Measurements from ENCODE around the gene WDR41.

Gene WDR41

GRCh38 chr5:77449981-77450380, 42.1 kb downstream of the WDR41 start:
- DNase-seq (ENCODE audit: low read depth): peak; percentile 24
- H3K4me3 ChIP-seq (ENCODE audit: low read depth, low read length): no peak overlapping the region
- TF ChIP-seq POLR2A (IDR thresholded peaks at IDR 0.05; ENCODE audit: extremely low read depth, insufficient read length) (no peak), MYC (IDR thresholded peaks at IDR 0.05; ENCODE audit: low read depth, low read length) (no peak), MAX (IDR thresholded peaks at IDR 0.05; ENCODE audit: low read depth, low read length) (no peak)
- TF ChIP-seq, protein P1, sequence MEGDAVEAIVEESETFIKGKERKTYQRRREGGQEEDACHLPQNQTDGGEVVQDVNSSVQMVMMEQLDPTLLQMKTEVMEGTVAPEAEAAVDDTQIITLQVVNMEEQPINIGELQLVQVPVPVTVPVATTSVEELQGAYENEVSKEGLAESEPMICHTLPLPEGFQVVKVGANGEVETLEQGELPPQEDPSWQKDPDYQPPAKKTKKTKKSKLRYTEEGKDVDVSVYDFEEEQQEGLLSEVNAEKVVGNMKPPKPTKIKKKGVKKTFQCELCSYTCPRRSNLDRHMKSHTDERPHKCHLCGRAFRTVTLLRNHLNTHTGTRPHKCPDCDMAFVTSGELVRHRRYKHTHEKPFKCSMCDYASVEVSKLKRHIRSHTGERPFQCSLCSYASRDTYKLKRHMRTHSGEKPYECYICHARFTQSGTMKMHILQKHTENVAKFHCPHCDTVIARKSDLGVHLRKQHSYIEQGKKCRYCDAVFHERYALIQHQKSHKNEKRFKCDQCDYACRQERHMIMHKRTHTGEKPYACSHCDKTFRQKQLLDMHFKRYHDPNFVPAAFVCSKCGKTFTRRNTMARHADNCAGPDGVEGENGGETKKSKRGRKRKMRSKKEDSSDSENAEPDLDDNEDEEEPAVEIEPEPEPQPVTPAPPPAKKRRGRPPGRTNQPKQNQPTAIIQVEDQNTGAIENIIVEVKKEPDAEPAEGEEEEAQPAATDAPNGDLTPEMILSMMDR (IDR thresholded peaks at IDR 0.05; ENCODE audit: low read depth, low read length): no peak

- TF ChIP-seq MYC (IDR thresholded peaks at IDR 0.05; ENCODE audit: low read depth, low read length) (no peak), POLR2A (IDR thresholded peaks at IDR 0.05; ENCODE audit: extremely low read depth, insufficient read length) (no peak), MAX (IDR thresholded peaks at IDR 0.05; ENCODE audit: low read depth, low read length) (no peak)
- TF ChIP-seq, protein P1 (IDR thresholded peaks at IDR 0.05; ENCODE audit: low read depth, low read length): no peak
- H3K4me3 ChIP-seq (ENCODE audit: low read depth, low read length): no peak overlapping the region
- DNase-seq (ENCODE audit: low read depth): peak; percentile 54
These were observed 42.8 kb downstream of the WDR41 start for GRCh38 chr5:77449277-77449676.

GRCh38 chr5:77448831-77449230, 43.3 kb downstream of the WDR41 start:
- no peak overlapping the region for H3K4me3 ChIP-seq (ENCODE audit: low read depth, low read length)
- DNase-seq (ENCODE audit: low read depth): no peak
- TF ChIP-seq, protein P1 (IDR thresholded peaks at IDR 0.05; ENCODE audit: low read depth, low read length): no peak

GRCh38 chr5:77444356-77444755, 47.8 kb downstream of the WDR41 start:
- DNase-seq (ENCODE audit: low read depth): no peak
- TF ChIP-seq MAX (IDR thresholded peaks at IDR 0.05; ENCODE audit: low read depth, low read length) (no peak), POLR2A (IDR thresholded peaks at IDR 0.05; ENCODE audit: extremely low read depth, insufficient read length) (no peak), MYC (IDR thresholded peaks at IDR 0.05; ENCODE audit: low read depth, low read length) (no peak)
- TF ChIP-seq, protein P1 (IDR thresholded peaks at IDR 0.05; ENCODE audit: low read depth, low read length): no peak
- H3K4me3 ChIP-seq (ENCODE audit: low read depth, low read length): no peak overlapping the region

- no peak for TF ChIP-seq POLR2A (IDR thresholded peaks at IDR 0.05; ENCODE audit: extremely low read depth, insufficient read length)
- no peak for DNase-seq (ENCODE audit: low read depth)
- no peak overlapping the region for H3K4me3 ChIP-seq (ENCODE audit: low read depth, low read length)
These were observed 48.4 kb downstream of the WDR41 start for GRCh38 chr5:77443670-77444069.

DNA sequence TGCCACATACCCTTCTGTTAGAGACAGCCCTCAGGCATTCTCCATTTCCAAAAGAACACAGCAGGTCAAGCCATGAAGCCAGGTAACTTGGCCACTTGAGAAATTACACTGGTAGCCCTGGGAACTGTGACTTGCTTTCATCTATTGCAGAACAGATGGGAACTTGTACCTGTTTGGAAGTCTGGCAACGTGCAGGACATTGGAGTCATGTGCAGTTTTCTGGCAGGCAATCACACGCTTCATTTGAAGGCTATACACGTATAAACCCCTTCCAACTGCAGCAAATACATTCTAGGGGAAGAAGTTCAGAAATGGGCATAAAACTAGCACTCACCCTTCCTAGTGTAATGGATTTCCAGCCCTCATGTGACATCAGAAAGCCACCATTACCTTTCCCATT, 54.0 kb downstream of the WDR41 start:
- no peak overlapping the region for H3K4me3 ChIP-seq (ENCODE audit: low read depth, low read length)
- no peak for DNase-seq (ENCODE audit: low read depth)
- TF ChIP-seq MYC (IDR thresholded peaks at IDR 0.05; ENCODE audit: low read depth, low read length) (no peak), POLR2A (IDR thresholded peaks at IDR 0.05; ENCODE audit: extremely low read depth, insufficient read length) (no peak), MAX (IDR thresholded peaks at IDR 0.05; ENCODE audit: low read depth, low read length) (no peak)
- TF ChIP-seq, protein P1 (IDR thresholded peaks at IDR 0.05; ENCODE audit: low read depth, low read length): no peak
